Heart left ventricle (tissue), 13 donors: ENCODE measurements around the gene CCDC88A.

Experiments used
- CTCF ChIP-seq, 12 donors: fragments of 200-600 bp; sonication (generic) in 4 of 12; IDR thresholded peaks; one replicate each; pipeline versions ENCODE4 v1.5.0 to v1.8.0; 2018 to 2022; ENCODE audit warnings: antibody characterized with exemption in 12 of 12, mild to moderate bottlenecking in 5 of 12
- POLR2A ChIP-seq, 2 donors: fragments of 450-650 bp; IDR thresholded peaks; one replicate each; pipeline ENCODE4 v1.6.1; 2017; ENCODE audit warnings: antibody characterized with exemption in 2 of 2, mild to moderate bottlenecking in 2 of 2, moderate library complexity in 2 of 2
- donor health status: ischemic (EF 13 %, LVEDD 7.1; RV severe dilation, severe dysfunction).
- donor health status: DM: no; HTN: yes; CAD: no.
- donor health status: DM: no; HTN: no; CAD: no.
- donor health status: ischemic (EF 25% LVEDD 6.9; RV normal size, moderate dysfunction).
- donor health status: ischemic (EF 25% LVEDD 5.7; RV mildly dilated, moderate dysfunction).
- donor health status: ischemic (EF 35%, LVEDD 5.7; RV mildly dilated, moderate dysfunction).
- donor health status: nonischemic (EF 11% LVEDD 7.7; RV severe dilation, severe dysfunction).
- donor health status: DM: yes; HTN: yes; CAD: no.
- donor health status: PGD.
- donor health status: ischemic (EF 29% LVEDD 5.4; RV normal size, mild dysfunction).
- donor health status: nonischemic (EF 23%, LVEDD 6.1; RV moderate dilation, normal function).

- TF ChIP-seq CTCF (IDR thresholded peaks at IDR 0.05) = no peak
- no peak for TF ChIP-seq POLR2A (IDR thresholded peaks at IDR 0.05)
These were observed 11.4 kb downstream of the CCDC88A start for GRCh38 chr2:55408098-55408882.
